H1 (cell line): ENCODE measurements around the gene MPST. TPM values are rescaled to one million over a fixed set of nuclear protein-coding genes. Genes with fewer than 3 reads are reported as not detected.

Experiments
- NRF1 ChIP-seq: IDR thresholded peaks from 2 replicates; pipeline ENCODE4 v1.6.1; 2011; ENCODE audit warnings: mild to moderate bottlenecking, low read depth, low read length, improper control_type of control experiment
- polyA plus RNA-seq, 7 experiments: library from polyadenylated mRNA; depleted of rRNA in 3 of 7; stranded (reverse) in 5 of 7; unstranded in 2 of 7; fragments of >200 nt in 5 of 7; fragments of 200-250 nt in 2 of 7; gene quantifications; 1 replicate in 5 of 7; 2 replicates in 1 of 7; 4 replicates in 1 of 7; pipeline versions ENCODE4 v1.2.1 to v1.2.3, GENCODE V29; 2011 to 2013; ENCODE audit warnings: missing spikeins in 2 of 7, mixed read lengths in 2 of 7
- total RNA-seq: library from RNA; stranded (reverse); fragmentation: NEBNext Ultra II Directional; extraction: Animal tissue kit (Norgen Biotek cat#: 25700); gene quantifications from 2 replicates; pipeline ENCODE4 v1.2.1, GENCODE V29; 2021
- TF ChIP-seq, protein P1 (sequence below): fragments of 300-600 bp; sonication (generic); IDR thresholded peaks from 2 replicates; pipeline ENCODE4 v1.7.1; 2012; ENCODE audit warnings: low read length, moderate library complexity, mild to moderate bottlenecking, inconsistent platforms; ENCODE audit not compliant: insufficient replicate concordance
- TF ChIP-seq, protein P2 (sequence below): IDR thresholded peaks from 2 replicates; pipeline ENCODE4 v1.6.1; 2011; ENCODE audit warnings: low read depth, mild to moderate bottlenecking, low read length; ENCODE audit not compliant: insufficient read depth

The MPST gene
- total and polyA plus RNA-seq, 2 of the 8 experiments (the other 6 are each of a cell fraction or from before 2014, with no cell fraction given), result 86.0 to 124 TPM

DNA sequence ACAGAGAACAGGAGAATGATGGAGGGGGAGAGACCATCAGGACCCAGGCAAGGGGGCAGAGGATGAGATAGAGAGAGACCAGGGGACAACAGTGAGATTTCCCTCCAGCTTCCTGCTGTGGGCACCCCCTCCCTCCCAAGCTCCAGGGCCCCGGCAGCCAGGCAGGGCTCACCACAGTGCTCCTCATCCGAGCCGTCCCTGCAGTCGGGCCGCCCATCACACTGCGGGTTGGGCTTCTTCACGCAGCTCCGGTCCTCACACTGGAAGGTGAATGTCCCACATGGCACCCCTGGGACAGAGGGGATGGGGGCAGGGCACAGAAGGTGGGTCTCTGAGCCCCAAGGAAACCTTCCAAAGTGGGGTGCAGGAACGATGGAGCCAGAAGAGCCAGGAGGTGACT is 51.2 kb downstream of the MPST start (continued):
- TF ChIP-seq, protein P1, sequence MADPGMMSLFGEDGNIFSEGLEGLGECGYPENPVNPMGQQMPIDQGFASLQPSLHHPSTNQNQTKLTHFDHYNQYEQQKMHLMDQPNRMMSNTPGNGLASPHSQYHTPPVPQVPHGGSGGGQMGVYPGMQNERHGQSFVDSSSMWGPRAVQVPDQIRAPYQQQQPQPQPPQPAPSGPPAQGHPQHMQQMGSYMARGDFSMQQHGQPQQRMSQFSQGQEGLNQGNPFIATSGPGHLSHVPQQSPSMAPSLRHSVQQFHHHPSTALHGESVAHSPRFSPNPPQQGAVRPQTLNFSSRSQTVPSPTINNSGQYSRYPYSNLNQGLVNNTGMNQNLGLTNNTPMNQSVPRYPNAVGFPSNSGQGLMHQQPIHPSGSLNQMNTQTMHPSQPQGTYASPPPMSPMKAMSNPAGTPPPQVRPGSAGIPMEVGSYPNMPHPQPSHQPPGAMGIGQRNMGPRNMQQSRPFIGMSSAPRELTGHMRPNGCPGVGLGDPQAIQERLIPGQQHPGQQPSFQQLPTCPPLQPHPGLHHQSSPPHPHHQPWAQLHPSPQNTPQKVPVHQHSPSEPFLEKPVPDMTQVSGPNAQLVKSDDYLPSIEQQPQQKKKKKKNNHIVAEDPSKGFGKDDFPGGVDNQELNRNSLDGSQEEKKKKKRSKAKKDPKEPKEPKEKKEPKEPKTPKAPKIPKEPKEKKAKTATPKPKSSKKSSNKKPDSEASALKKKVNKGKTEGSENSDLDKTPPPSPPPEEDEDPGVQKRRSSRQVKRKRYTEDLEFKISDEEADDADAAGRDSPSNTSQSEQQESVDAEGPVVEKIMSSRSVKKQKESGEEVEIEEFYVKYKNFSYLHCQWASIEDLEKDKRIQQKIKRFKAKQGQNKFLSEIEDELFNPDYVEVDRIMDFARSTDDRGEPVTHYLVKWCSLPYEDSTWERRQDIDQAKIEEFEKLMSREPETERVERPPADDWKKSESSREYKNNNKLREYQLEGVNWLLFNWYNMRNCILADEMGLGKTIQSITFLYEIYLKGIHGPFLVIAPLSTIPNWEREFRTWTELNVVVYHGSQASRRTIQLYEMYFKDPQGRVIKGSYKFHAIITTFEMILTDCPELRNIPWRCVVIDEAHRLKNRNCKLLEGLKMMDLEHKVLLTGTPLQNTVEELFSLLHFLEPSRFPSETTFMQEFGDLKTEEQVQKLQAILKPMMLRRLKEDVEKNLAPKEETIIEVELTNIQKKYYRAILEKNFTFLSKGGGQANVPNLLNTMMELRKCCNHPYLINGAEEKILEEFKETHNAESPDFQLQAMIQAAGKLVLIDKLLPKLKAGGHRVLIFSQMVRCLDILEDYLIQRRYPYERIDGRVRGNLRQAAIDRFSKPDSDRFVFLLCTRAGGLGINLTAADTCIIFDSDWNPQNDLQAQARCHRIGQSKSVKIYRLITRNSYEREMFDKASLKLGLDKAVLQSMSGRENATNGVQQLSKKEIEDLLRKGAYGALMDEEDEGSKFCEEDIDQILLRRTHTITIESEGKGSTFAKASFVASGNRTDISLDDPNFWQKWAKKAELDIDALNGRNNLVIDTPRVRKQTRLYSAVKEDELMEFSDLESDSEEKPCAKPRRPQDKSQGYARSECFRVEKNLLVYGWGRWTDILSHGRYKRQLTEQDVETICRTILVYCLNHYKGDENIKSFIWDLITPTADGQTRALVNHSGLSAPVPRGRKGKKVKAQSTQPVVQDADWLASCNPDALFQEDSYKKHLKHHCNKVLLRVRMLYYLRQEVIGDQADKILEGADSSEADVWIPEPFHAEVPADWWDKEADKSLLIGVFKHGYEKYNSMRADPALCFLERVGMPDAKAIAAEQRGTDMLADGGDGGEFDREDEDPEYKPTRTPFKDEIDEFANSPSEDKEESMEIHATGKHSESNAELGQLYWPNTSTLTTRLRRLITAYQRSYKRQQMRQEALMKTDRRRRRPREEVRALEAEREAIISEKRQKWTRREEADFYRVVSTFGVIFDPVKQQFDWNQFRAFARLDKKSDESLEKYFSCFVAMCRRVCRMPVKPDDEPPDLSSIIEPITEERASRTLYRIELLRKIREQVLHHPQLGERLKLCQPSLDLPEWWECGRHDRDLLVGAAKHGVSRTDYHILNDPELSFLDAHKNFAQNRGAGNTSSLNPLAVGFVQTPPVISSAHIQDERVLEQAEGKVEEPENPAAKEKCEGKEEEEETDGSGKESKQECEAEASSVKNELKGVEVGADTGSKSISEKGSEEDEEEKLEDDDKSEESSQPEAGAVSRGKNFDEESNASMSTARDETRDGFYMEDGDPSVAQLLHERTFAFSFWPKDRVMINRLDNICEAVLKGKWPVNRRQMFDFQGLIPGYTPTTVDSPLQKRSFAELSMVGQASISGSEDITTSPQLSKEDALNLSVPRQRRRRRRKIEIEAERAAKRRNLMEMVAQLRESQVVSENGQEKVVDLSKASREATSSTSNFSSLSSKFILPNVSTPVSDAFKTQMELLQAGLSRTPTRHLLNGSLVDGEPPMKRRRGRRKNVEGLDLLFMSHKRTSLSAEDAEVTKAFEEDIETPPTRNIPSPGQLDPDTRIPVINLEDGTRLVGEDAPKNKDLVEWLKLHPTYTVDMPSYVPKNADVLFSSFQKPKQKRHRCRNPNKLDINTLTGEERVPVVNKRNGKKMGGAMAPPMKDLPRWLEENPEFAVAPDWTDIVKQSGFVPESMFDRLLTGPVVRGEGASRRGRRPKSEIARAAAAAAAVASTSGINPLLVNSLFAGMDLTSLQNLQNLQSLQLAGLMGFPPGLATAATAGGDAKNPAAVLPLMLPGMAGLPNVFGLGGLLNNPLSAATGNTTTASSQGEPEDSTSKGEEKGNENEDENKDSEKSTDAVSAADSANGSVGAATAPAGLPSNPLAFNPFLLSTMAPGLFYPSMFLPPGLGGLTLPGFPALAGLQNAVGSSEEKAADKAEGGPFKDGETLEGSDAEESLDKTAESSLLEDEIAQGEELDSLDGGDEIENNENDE, result no peak
- TF ChIP-seq, protein P2, sequence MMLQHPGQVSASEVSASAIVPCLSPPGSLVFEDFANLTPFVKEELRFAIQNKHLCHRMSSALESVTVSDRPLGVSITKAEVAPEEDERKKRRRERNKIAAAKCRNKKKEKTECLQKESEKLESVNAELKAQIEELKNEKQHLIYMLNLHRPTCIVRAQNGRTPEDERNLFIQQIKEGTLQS, result no peak
- TF ChIP-seq NRF1, result no peak
